ENCODE results near the gene CARNS1.

Gene CARNS1

GRCh38 chr11:67404515-67405195, 10.8 kb upstream of the CARNS1 start:
- no peak for TF ChIP-seq CTCF (IDR thresholded peaks at IDR 0.05; ENCODE audit: insufficient read depth, low read length, missing control alignments)
- ChIA-PET POLR2A (no interaction called here), CTCF (interaction anchor here (47.5 kb wide), 1 partner anchor 36 kb away, joined by 2108 read pairs; the partner anchor contains the start of genes CLCF1 and POLD4)
- no peak for DNase-seq (ENCODE audit: low read depth, low spot score)
- no peak overlapping the region for H3K4me3 ChIP-seq (ENCODE audit: low read depth, low read length)

- CTCF ChIA-PET = no interaction called here
- H3K4me3 ChIP-seq (ENCODE audit: low read depth, low read length) = no peak overlapping the region
- no peak for DNase-seq (ENCODE audit: low read depth, low spot score)
Observed at GRCh38 chr11:67405196-67405567, 10.3 kb upstream of the CARNS1 start.

GRCh38 chr11:67405688-67406339, 9.7 kb upstream of the CARNS1 start:
- CTCF ChIA-PET = no interaction called here
- TF ChIP-seq CTCF (IDR thresholded peaks at IDR 0.05; ENCODE audit: insufficient read depth, low read length, missing control alignments) = no peak
- no peak for DNase-seq (ENCODE audit: low read depth, low spot score)
- H3K4me3 ChIP-seq (ENCODE audit: low read depth, low read length) = no peak overlapping the region
- POLR2A ChIA-PET = no interaction called here

More at GRCh38 chr11:67405196-67405567, 10.3 kb upstream of the CARNS1 start:
- no peak for TF ChIP-seq CTCF (IDR thresholded peaks at IDR 0.05; ENCODE audit: insufficient read depth, low read length, missing control alignments)
- POLR2A ChIA-PET = no interaction called here

- no peak overlapping the region for H3K4me3 ChIP-seq (ENCODE audit: low read depth, low read length)
- DNase-seq (ENCODE audit: low read depth, low spot score) = no peak
- CTCF ChIA-PET = no interaction called here
- POLR2A ChIA-PET = interaction anchor here (0.5 to 0.7 kb wide), 2 partner anchors 59 to 91 kb away, joined by 3 to 4 read pairs; no protein-coding TSS in a partner anchor
- TF ChIP-seq CTCF (IDR thresholded peaks at IDR 0.05; ENCODE audit: insufficient read depth, low read length, missing control alignments) = no peak
Observed at GRCh38 chr11:67406420-67406968, 9.0 kb upstream of the CARNS1 start.

GRCh38 chr11:67406969-67407687, 8.3 kb upstream of the CARNS1 start:
- ChIA-PET POLR2A (interaction anchor here (0.5 to 0.7 kb wide), 2 partner anchors 59 to 90 kb away, joined by 3 to 4 read pairs; no protein-coding TSS in a partner anchor), CTCF (no interaction called here)
- TF ChIP-seq CTCF (IDR thresholded peaks at IDR 0.05; ENCODE audit: insufficient read depth, low read length, missing control alignments) = no peak
- no peak overlapping the region for H3K4me3 ChIP-seq (ENCODE audit: low read depth, low read length)
- no peak for DNase-seq (ENCODE audit: low read depth, low spot score)

- DNase-seq (ENCODE audit: low read depth, low spot score) = no peak
- ChIA-PET POLR2A (no interaction called here), CTCF (no interaction called here)
- TF ChIP-seq CTCF (IDR thresholded peaks at IDR 0.05; ENCODE audit: insufficient read depth, low read length, missing control alignments) = no peak
- no peak overlapping the region for H3K4me3 ChIP-seq (ENCODE audit: low read depth, low read length)
Observed at GRCh38 chr11:67407688-67408163, 7.8 kb upstream of the CARNS1 start.
